NOMO-1 treated with DMSO at 0.1 percent for 48 hours (cell line): ENCODE data around the gene LRRC31.

Experiments used
- DNase-seq: peaks from one replicate; lab custom pipeline; 2025; ENCODE audit not compliant: unreplicated experiment; lab: John Stamatoyannopoulos, UW

Gene LRRC31

GRCh38 chr3:169864270-169864669 lies 5.5 kb downstream of the LRRC31 start:
- DNase-seq: no peak

- peak; percentile 74 for DNase-seq
These were observed 6.3 kb downstream of the LRRC31 start for GRCh38 chr3:169863458-169863899.

GRCh38 chr3:169861871-169862270 lies 7.9 kb downstream of the LRRC31 start:
- DNase-seq: no peak

- DNase-seq: no peak
These were observed 11.9 kb downstream of the LRRC31 start for GRCh38 chr3:169857811-169858210.

- DNase-seq: no peak
These were observed 14.2 kb downstream of the LRRC31 start for GRCh38 chr3:169855514-169855913.

- no peak for DNase-seq
These were observed 19.1 kb downstream of the LRRC31 start for GRCh38 chr3:169850618-169851017.

- no peak for DNase-seq
These were observed 21.0 kb downstream of the LRRC31 start for GRCh38 chr3:169848741-169849140.

GRCh38 chr3:169847896-169848295 lies 21.8 kb downstream of the LRRC31 start:
- no peak for DNase-seq

GRCh38 chr3:169846458-169847193 lies 23.1 kb downstream of the LRRC31 start:
- DNase-seq: no peak

- peak; percentile 38 for DNase-seq
These were observed 26.8 kb downstream of the LRRC31 start for GRCh38 chr3:169842960-169843359.

- DNase-seq: no peak
These were observed 28.6 kb downstream of the LRRC31 start for GRCh38 chr3:169841171-169841570.

- no peak for DNase-seq
These were observed 31.2 kb downstream of the LRRC31 start for GRCh38 chr3:169838511-169839030.

- DNase-seq: no peak
These were observed 32.8 kb downstream of the LRRC31 start for GRCh38 chr3:169836942-169837275.

- peak; percentile 56 for DNase-seq
These were observed 33.4 kb downstream of the LRRC31 start for GRCh38 chr3:169836078-169836941.

- no peak for DNase-seq
These were observed 34.2 kb downstream of the LRRC31 start for GRCh38 chr3:169835533-169835932.

- peak; percentile 12 for DNase-seq
These were observed 42.0 kb downstream of the LRRC31 start for GRCh38 chr3:169827712-169828111.

GRCh38 chr3:169825316-169825715 lies 44.4 kb downstream of the LRRC31 start:
- DNase-seq: no peak

- no peak for DNase-seq
These were observed 46.8 kb downstream of the LRRC31 start for GRCh38 chr3:169822983-169823382.

- no peak for DNase-seq
These were observed 47.2 kb downstream of the LRRC31 start for GRCh38 chr3:169822540-169822939.

- DNase-seq: no peak
These were observed 47.6 kb downstream of the LRRC31 start for GRCh38 chr3:169822091-169822490.

GRCh38 chr3:169818316-169818715 lies 51.4 kb downstream of the LRRC31 start:
- DNase-seq: no peak

- no peak for DNase-seq
These were observed 54.1 kb downstream of the LRRC31 start for GRCh38 chr3:169815590-169816150.
